ENCODE results near the gene SIK3. TPM values are rescaled to one million over a fixed set of nuclear protein-coding genes. Genes with fewer than 3 reads are reported as not detected.

The SIK3 gene
- polyA plus RNA-seq, 1 of the 3 experiments (the other 2 are of a cell fraction), result 5.1 TPM

DNA sequence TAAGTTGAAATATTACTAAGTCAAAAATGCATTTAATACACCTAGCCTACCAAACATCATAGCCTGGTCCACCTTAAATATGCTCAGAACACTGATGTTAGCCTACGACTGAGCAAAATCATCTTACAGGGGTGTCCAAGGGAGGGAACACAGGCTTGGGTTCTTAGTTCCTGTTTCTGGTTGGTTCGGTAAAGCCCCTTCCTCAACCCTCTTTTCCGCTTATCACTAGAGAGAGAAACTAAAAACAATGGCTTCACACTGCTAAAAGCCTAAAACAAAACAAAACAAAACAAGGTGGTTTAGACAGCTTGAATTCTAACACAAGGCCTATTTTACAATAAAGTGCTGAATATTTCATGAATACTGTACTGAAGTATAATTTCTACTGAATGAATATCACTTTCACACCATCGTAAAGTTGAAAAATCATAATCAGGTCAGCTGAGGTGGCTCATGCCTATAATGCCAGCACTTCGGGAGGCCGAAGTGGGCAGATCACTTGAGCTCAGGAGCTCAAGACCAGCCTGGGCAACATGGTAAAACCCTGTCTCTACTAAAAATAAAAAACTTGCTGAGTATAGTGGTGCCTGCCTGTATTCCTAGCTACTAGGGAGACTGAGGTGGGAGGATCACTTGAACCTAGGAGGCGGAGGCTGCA, 118.0 kb downstream of the SIK3 start:
- DNase-seq, result no peak
- TF ChIP-seq YY1 (IDR thresholded peaks at IDR 0.05; ENCODE audit: low read depth) (no peak), JUND (IDR thresholded peaks at IDR 0.05) (no peak), RAD21 (IDR thresholded peaks at IDR 0.05; ENCODE audit: low read length) (no peak), SIN3A (IDR thresholded peaks at IDR 0.05; ENCODE audit: borderline replicate concordance, low read depth, low read length) (no peak), USF1 (IDR thresholded peaks at IDR 0.05; ENCODE audit: borderline replicate concordance, low read depth) (no peak), GATA2 (CRISPR knock-in tag; IDR thresholded peaks at IDR 0.05) (no peak), MEF2A (IDR thresholded peaks at IDR 0.05; ENCODE audit: borderline replicate concordance, low read depth) (no peak), CHD2 (IDR thresholded peaks at IDR 0.05; ENCODE audit: low read length, partially characterized antibody) (no peak)
- TF ChIP-seq, protein P1, sequence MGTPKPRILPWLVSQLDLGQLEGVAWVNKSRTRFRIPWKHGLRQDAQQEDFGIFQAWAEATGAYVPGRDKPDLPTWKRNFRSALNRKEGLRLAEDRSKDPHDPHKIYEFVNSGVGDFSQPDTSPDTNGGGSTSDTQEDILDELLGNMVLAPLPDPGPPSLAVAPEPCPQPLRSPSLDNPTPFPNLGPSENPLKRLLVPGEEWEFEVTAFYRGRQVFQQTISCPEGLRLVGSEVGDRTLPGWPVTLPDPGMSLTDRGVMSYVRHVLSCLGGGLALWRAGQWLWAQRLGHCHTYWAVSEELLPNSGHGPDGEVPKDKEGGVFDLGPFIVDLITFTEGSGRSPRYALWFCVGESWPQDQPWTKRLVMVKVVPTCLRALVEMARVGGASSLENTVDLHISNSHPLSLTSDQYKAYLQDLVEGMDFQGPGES (IDR thresholded peaks at IDR 0.05; ENCODE audit: low read depth, low read length), result no peak
- Histone ChIP-seq H3K9me3 (no peaks in the 10 kb centered on the region), H3K4me1 (ENCODE audit: control insufficient read depth in 1 of 2, insufficient read depth in 2 of 2, low read depth in 1 of 2, low read length in 1 of 2) (peaks cover 0 to 7% of the 10 kb centered on the region in 2 experiments; a peak in 2 of 4 replicates), H2AFZ (ENCODE audit: low read depth) (no peak overlapping the region), H3K36me3 (replicated peaks in 1 of 2; ENCODE audit: control insufficient read depth in 1 of 2, insufficient read depth in 2 of 2, low read length in 1 of 2) (peaks cover 0 to 9% of the 10 kb centered on the region in 2 experiments), H3K4me3 (ENCODE audit: low read depth in 2 of 2, low read length in 1 of 2) (no peak overlapping the region), H3K79me2 (ENCODE audit: insufficient read depth) (peaks cover 23% of the 10 kb centered on the region; the same call in 1 of the 2 replicates), H3F3A (replicated peaks; ENCODE audit: insufficient read depth) (peaks cover 15% of the 10 kb centered on the region), H3K9me2 (no peaks in the 10 kb centered on the region), H3K4me2 (no peak overlapping the region), H4K20me1 (ENCODE audit: insufficient read depth) (no peaks in the 10 kb centered on the region), H3K27ac (ENCODE audit: low read depth in 2 of 2, low read length in 1 of 2) (no peak overlapping the region), H3K9ac (no peak overlapping the region), H3K27me3 (ENCODE audit: insufficient read depth) (no peaks in the 10 kb centered on the region)
- ChIA-PET CTCF (interaction anchor here (1.0 kb wide), 1 partner anchor 13 kb away, joined by 3 read pairs; no protein-coding TSS in a partner anchor), POLR2A (no interaction called here)
- 98% methylated on average over 7 of the region's 7 CpGs for WGBS (ENCODE audit: low lambda C conversion rate)

- H3K27me3 ChIP-seq (ENCODE audit: insufficient read depth), result no peaks in the 10 kb centered on the region
- CTCF ChIA-PET, result interaction anchor here (1.3 kb wide), 1 partner anchor 16 kb away, joined by 3 read pairs; no protein-coding TSS in a partner anchor
- H3K9me3 ChIP-seq, result no peaks in the 10 kb centered on the region
- H4K20me1 ChIP-seq (ENCODE audit: insufficient read depth), result no peaks in the 10 kb centered on the region
- H3K9ac ChIP-seq, result no peak overlapping the region
- 90% methylated on average over 5 of the region's 5 CpGs for WGBS (ENCODE audit: low lambda C conversion rate)
- H3F3A ChIP-seq (replicated peaks; ENCODE audit: insufficient read depth), result no peaks in the 10 kb centered on the region
- H3K4me3 ChIP-seq (ENCODE audit: low read depth in 2 of 2, low read length in 1 of 2), result no peak overlapping the region
- peaks cover 0 to 9% of the 10 kb centered on the region in 2 experiments for H3K36me3 ChIP-seq (replicated peaks in 1 of 2; ENCODE audit: control insufficient read depth in 1 of 2, insufficient read depth in 2 of 2, low read length in 1 of 2)
- no peak overlapping the region for H3K4me2 ChIP-seq
- no peak overlapping the region for H3K27ac ChIP-seq (ENCODE audit: low read depth in 2 of 2, low read length in 1 of 2)
- no peaks in the 10 kb centered on the region for H3K9me2 ChIP-seq
- no peak for DNase-seq
- H3K79me2 ChIP-seq (ENCODE audit: insufficient read depth), result peaks cover 8% of the 10 kb centered on the region; the same call in 1 of the 2 replicates
- TF ChIP-seq EZH2phosphoT487 (IDR thresholded peaks at IDR 0.05; ENCODE audit: borderline replicate concordance, low read depth), result no peak
- POLR2A ChIA-PET, result no interaction called here
- no peaks in the 10 kb centered on the region for H3K4me1 ChIP-seq (ENCODE audit: control insufficient read depth in 1 of 2, insufficient read depth in 2 of 2, low read depth in 1 of 2, low read length in 1 of 2)
- H2AFZ ChIP-seq (ENCODE audit: low read depth), result no peak overlapping the region
Measured at GRCh38 chr11:116976941-116977570, 121.2 kb downstream of the SIK3 start.
